ENCODE measurements around the gene PAK5. TPM values are rescaled to one million over a fixed set of nuclear protein-coding genes. Genes with fewer than 3 reads are reported as not detected.

PAK5 gene
- total RNA-seq, 1 experiment from 2014 or later = not detected

DNA sequence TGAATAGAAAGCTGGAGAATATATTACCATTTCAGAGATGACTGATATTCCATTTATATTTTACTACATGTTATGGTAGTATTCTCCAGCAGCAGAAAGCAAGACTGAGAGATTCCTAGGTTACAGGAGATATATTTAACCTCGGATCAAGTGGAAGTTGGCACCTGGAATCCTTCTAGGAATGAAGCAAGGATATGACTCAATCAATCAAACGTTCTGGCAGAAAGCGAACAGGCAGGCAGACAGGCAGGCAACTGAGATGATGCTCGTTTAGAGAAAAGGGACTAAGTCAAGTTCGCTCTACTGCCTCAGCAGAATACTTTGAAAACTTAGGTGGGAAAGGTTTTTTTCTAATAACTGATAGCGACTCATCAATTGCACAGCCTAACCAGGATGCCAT, 46.2 kb downstream of the PAK5 start:
- H3K27ac ChIP-seq = no peak overlapping the region
- ChIA-PET POLR2A (ENCODE audit: unreplicated experiment) (no interaction called here), CTCF (no interaction called here)
- H3F3A ChIP-seq (ENCODE audit: insufficient read depth, low read depth) = no peaks in the 10 kb centered on the region
- no peak for TF ChIP-seq EZH2 (IDR thresholded peaks at IDR 0.05; ENCODE audit: low read depth)
- TF ChIP-seq, protein P1, sequence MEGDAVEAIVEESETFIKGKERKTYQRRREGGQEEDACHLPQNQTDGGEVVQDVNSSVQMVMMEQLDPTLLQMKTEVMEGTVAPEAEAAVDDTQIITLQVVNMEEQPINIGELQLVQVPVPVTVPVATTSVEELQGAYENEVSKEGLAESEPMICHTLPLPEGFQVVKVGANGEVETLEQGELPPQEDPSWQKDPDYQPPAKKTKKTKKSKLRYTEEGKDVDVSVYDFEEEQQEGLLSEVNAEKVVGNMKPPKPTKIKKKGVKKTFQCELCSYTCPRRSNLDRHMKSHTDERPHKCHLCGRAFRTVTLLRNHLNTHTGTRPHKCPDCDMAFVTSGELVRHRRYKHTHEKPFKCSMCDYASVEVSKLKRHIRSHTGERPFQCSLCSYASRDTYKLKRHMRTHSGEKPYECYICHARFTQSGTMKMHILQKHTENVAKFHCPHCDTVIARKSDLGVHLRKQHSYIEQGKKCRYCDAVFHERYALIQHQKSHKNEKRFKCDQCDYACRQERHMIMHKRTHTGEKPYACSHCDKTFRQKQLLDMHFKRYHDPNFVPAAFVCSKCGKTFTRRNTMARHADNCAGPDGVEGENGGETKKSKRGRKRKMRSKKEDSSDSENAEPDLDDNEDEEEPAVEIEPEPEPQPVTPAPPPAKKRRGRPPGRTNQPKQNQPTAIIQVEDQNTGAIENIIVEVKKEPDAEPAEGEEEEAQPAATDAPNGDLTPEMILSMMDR (conservative IDR thresholded peaks at IDR 0.05) = no peak
- H3K4me3 ChIP-seq = no peak overlapping the region
- no peaks in the 10 kb centered on the region for H3K79me2 ChIP-seq (ENCODE audit: low read depth)
- no peaks in the 10 kb centered on the region for H3K27me3 ChIP-seq (ENCODE audit: insufficient read depth, low read depth)
- H3K9me3 ChIP-seq (ENCODE audit: insufficient read depth, low read depth) = no peaks in the 10 kb centered on the region; the same call in 1 of the 2 replicates
- H3K9me2 ChIP-seq (ENCODE audit: insufficient read depth) = no peaks in the 10 kb centered on the region
- DNase-seq = no peak
- no peaks in the 10 kb centered on the region for H3K4me1 ChIP-seq (replicated peaks; ENCODE audit: insufficient read depth)
- no peaks in the 10 kb centered on the region for H3K36me3 ChIP-seq (ENCODE audit: low read depth)
- no peaks in the 10 kb centered on the region for H4K20me1 ChIP-seq (ENCODE audit: insufficient read depth)
- H2AFZ ChIP-seq = no peak overlapping the region
- H3K4me2 ChIP-seq = no peak overlapping the region
- no TSS peak for BruUV-seq (replicated peaks)
- intact Hi-C loops (cut with micrococcal nuclease; ENCODE audit: unreplicated experiment) = no loop called here

GRCh38 chr20:9789131-9789530, 49.7 kb downstream of the PAK5 start:
- Histone ChIP-seq H3K4me1 (replicated peaks; ENCODE audit: insufficient read depth) (no peaks in the 10 kb centered on the region), H3K9me3 (ENCODE audit: insufficient read depth, low read depth) (no peaks in the 10 kb centered on the region; the same call in 1 of the 2 replicates), H3K4me3 (no peak overlapping the region), H3K27me3 (ENCODE audit: insufficient read depth, low read depth) (0 out of 2 replicates have a peak, but pooled peaks cover 3% of the 10 kb centered on the region), H3K79me2 (ENCODE audit: low read depth) (no peaks in the 10 kb centered on the region), H3K4me2 (no peak overlapping the region), H4K20me1 (ENCODE audit: insufficient read depth) (no peaks in the 10 kb centered on the region), H2AFZ (no peak overlapping the region), H3K36me3 (ENCODE audit: low read depth) (no peaks in the 10 kb centered on the region), H3K27ac (no peak overlapping the region), H3F3A (ENCODE audit: insufficient read depth, low read depth) (no peaks in the 10 kb centered on the region), H3K9me2 (ENCODE audit: insufficient read depth) (no peaks in the 10 kb centered on the region)
- no peak for DNase-seq
- ChIA-PET CTCF (no interaction called here), POLR2A (ENCODE audit: unreplicated experiment) (no interaction called here)
- no TSS peak for BruUV-seq (replicated peaks)
- intact Hi-C loops (cut with micrococcal nuclease; ENCODE audit: unreplicated experiment) = no loop called here
- no peak for TF ChIP-seq EZH2 (IDR thresholded peaks at IDR 0.05; ENCODE audit: low read depth)
- TF ChIP-seq, protein P1 (conservative IDR thresholded peaks at IDR 0.05) = no peak

- H3K9me2 ChIP-seq (ENCODE audit: insufficient read depth) = 0 out of 2 replicates have a peak, but pooled peaks cover 5% of the 10 kb centered on the region
- ChIA-PET POLR2A (ENCODE audit: unreplicated experiment) (no interaction called here), CTCF (no interaction called here)
- no peak for DNase-seq
- intact Hi-C loops (cut with micrococcal nuclease; ENCODE audit: unreplicated experiment) = no loop called here
- H3K4me2 ChIP-seq = no peak overlapping the region
- H3K36me3 ChIP-seq (ENCODE audit: low read depth) = no peaks in the 10 kb centered on the region
- TF ChIP-seq, protein P1 (conservative IDR thresholded peaks at IDR 0.05) = no peak
- no peak for TF ChIP-seq EZH2 (IDR thresholded peaks at IDR 0.05; ENCODE audit: low read depth)
- no peaks in the 10 kb centered on the region for H3K4me1 ChIP-seq (replicated peaks; ENCODE audit: insufficient read depth)
- no peaks in the 10 kb centered on the region for H4K20me1 ChIP-seq (ENCODE audit: insufficient read depth)
- no peaks in the 10 kb centered on the region for H3F3A ChIP-seq (ENCODE audit: insufficient read depth, low read depth)
- H2AFZ ChIP-seq = no peak overlapping the region
- H3K4me3 ChIP-seq = no peak overlapping the region
- H3K27me3 ChIP-seq (ENCODE audit: insufficient read depth, low read depth) = no peaks in the 10 kb centered on the region
- no peaks in the 10 kb centered on the region for H3K79me2 ChIP-seq (ENCODE audit: low read depth)
- H3K9me3 ChIP-seq (ENCODE audit: insufficient read depth, low read depth) = no peaks in the 10 kb centered on the region
- BruUV-seq (replicated peaks) = no TSS peak
- no peak overlapping the region for H3K27ac ChIP-seq
These were observed 63.7 kb downstream of the PAK5 start for GRCh38 chr20:9775176-9775575.

All from PC-9 (cell line).